NB4 (cell line): ENCODE measurements around the gene LHX8.
"Not testable (repeated sequence)": the region's sequence is repeated elsewhere in the genome, so short reads cannot be mapped to it uniquely, and the experiment has no call there.

Experiments
- DNase-seq: peaks from one replicate; pipeline ENCODE4 v3.0.0; 2010; ENCODE audit warnings: low read depth
- H3K4me3 ChIP-seq: one replicate; pipeline ENCODE4 v1.5.1; 2011; ENCODE audit warnings: mild to moderate bottlenecking, low read depth, low read length, moderate library complexity
- MYC ChIP-seq: IDR thresholded peaks from 2 replicates; pipeline ENCODE4 v1.6.1; 2011; ENCODE audit warnings: low read depth, low read length
- POLR2A ChIP-seq: IDR thresholded peaks from 2 replicates; pipeline ENCODE4 v1.6.1; 2011; ENCODE audit warnings: mild to moderate bottlenecking; ENCODE audit not compliant: insufficient read length; ENCODE audit errors: extremely low read depth
- TF ChIP-seq, protein P1 (sequence below): IDR thresholded peaks from 2 replicates; pipeline ENCODE4 v1.6.1; 2011; ENCODE audit warnings: low read depth, low read length
- TF ChIP-seq, protein P2 (sequence below): IDR thresholded peaks from one replicate; pipeline ENCODE4 v1.5.1; 2012; ENCODE audit warnings: low read depth, low read length

The LHX8 gene

DNA sequence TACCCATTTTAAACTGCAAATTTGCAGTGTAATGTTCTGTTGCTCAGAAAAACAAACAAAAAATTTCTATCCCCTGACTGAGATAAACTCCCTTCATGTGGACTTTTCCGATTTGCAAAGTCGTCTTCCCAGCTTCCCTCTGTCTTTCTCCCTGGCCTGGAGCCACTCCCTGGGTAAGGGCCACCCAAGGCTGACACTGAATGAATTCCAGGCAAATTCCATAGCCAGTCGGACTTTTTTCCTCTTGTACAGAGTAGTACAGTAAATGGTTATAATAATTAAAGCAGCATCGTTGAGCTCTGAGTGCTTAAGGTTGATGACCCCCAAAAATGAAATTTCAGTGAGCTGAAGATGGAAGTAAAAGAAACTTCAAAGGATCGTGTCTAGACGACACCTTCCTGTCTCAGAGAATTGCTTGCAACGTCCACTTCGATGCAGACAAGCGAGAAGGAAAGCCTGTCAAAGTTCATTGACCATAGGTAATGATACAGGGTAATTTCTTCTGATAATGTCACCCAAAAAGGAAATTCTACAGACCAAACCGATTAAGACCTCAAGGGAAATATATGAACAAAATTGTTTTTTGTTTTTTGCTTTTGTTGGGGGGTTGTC is 33.6 kb upstream of the LHX8 start:
- no peak for DNase-seq
- no peak overlapping the region for H3K4me3 ChIP-seq
- TF ChIP-seq, protein P1, sequence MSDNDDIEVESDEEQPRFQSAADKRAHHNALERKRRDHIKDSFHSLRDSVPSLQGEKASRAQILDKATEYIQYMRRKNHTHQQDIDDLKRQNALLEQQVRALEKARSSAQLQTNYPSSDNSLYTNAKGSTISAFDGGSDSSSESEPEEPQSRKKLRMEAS, result no peak
- TF ChIP-seq, protein P2, sequence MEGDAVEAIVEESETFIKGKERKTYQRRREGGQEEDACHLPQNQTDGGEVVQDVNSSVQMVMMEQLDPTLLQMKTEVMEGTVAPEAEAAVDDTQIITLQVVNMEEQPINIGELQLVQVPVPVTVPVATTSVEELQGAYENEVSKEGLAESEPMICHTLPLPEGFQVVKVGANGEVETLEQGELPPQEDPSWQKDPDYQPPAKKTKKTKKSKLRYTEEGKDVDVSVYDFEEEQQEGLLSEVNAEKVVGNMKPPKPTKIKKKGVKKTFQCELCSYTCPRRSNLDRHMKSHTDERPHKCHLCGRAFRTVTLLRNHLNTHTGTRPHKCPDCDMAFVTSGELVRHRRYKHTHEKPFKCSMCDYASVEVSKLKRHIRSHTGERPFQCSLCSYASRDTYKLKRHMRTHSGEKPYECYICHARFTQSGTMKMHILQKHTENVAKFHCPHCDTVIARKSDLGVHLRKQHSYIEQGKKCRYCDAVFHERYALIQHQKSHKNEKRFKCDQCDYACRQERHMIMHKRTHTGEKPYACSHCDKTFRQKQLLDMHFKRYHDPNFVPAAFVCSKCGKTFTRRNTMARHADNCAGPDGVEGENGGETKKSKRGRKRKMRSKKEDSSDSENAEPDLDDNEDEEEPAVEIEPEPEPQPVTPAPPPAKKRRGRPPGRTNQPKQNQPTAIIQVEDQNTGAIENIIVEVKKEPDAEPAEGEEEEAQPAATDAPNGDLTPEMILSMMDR, result no peak
- TF ChIP-seq MYC, result no peak
- TF ChIP-seq POLR2A, result no peak

DNA sequence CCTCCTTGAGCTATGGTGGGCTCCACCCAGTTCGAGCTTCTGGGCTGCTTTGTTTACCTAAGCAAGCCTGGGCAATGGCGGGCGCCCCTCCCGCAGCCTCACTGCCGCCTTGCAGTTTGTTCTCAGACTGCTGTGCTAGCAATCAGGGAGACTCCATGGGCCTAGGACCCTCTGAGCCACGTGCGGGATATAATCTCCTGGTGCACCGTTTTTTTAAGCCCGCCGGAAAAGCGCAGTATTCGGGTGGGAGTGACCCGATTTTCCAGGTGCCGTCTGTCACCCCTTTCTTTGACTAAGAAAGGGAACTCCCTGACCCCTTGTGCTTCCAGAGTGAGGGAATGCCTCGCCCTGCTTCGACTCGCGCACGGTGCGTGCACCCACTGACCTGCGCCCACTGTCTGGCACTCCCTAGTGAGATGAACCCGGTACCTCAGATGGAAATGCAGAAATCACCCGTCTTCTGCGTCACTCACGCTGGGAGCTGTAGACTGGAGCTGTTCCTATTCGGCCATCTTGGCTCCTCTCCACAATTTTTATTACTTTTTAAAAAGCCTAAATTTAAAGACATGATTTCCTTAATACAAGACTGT is 21.7 kb upstream of the LHX8 start:
- not testable (repeated sequence) for H3K4me3 ChIP-seq, DNase-seq

DNA sequence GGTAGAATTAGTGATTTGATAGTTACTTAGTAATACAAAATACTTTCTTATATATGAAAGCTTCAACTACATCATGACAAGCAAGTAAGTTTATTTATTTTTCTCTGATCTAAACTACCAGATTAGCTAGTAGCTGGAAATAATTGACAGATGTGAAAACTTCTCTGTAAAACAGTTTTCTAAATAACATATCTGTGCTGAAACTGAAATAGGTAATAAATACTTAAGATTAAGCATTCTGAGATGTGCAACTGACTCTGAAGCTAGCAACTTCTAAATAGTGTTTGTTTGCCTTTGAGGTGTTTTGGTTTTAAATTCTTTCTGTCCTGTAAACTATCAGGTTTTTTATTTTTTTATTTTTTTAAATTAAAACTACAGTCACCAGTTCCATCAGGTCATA is 18.5 kb upstream of the LHX8 start:
- no peak for DNase-seq
- H3K4me3 ChIP-seq, result no peak overlapping the region
- TF ChIP-seq, protein P2, result no peak
- TF ChIP-seq MYC (no peak), POLR2A (no peak)
- TF ChIP-seq, protein P1, result no peak

DNA sequence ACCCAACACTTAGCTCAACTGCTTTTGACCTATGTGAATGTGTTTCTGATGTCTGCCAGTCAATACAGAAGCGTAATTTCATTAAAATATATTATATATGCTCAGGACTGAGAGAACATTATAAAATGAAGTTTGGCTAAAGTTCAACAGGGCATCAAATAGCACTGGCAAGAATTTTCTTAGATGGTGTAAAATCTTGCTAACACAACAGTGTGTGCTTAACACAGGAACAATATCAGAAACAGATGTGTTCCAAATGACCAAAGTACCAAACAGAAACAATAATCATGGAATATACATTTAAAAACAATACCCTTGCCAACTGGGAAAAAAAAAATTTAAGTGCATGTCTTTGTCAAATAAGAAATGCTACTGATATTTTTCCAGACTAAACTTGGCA is 10.4 kb upstream of the LHX8 start:
- no peak overlapping the region for H3K4me3 ChIP-seq
- TF ChIP-seq, protein P2, result no peak
- no peak for TF ChIP-seq MYC
- TF ChIP-seq POLR2A, result no peak
- TF ChIP-seq, protein P1, result no peak
- DNase-seq, result no peak

DNA sequence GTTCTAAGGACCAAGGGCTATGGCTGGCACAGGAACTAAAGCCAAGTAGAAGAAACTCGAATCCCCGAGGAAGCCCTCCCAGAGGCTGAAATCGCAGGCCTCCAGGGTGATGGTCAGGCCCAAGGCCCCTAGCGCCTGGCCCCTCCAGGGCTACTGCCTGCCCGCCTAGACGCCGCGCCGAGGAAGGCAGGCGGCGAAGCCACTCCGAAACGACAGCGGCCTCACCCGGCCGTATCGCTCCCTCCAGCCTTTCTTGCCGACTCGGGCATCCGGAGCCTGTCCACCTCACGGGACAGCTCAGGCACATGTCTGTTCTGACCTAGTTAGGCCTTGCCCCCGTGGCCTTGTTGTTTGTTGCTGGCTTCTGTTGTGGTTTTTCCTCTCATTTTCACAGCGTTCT is 9.7 kb upstream of the LHX8 start:
- no peak for DNase-seq
- no peak for TF ChIP-seq MYC
- TF ChIP-seq POLR2A, result no peak
- TF ChIP-seq, protein P1, result no peak
- TF ChIP-seq, protein P2, result no peak

DNA sequence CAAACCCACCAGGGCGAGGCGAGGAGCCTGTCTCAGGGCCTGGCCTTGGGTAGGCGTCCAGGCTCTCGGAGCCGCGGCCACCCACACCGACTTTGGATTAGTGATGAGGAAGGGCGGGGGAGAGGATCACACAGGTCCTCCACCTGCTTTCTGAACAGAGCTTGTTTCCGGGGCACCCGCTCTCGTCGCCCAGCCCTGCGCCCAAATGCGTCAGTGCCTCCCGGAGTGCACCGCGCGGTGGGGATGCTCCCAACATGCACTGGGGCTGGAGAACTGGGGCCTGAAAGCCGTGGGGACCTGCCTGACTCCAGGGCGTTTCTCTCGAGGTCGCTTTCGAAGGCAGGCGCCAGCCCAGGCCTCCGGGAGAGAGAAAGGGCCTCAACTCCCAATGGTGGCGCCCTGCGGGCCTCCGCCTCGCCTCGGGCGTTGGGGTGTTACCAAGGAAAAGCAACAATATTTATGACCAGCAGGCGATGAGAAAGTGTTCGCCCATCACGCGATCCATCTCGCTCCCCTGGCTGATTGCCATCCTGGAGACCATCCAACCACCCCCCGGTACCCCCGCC is 8.9 kb upstream of the LHX8 start:
- TF ChIP-seq, protein P2, result no peak
- no peak for TF ChIP-seq MYC
- no peak for TF ChIP-seq POLR2A
- TF ChIP-seq, protein P1, result no peak
- H3K4me3 ChIP-seq, result no peak overlapping the region
- DNase-seq, result no peak

More for the DNA sequence above, 9.7 kb upstream of the LHX8 start:
- no peak overlapping the region for H3K4me3 ChIP-seq
